GM12892 (cell line): ENCODE results near the gene TMEM158. TPM values are rescaled to one million over a fixed set of nuclear protein-coding genes. Genes with fewer than 3 reads are reported as not detected.

ENCODE experiments used
- DNase-seq: peaks from one replicate; pipeline ENCODE4 v3.0.0; 2011; ENCODE audit not compliant: insufficient read length
- FAIRE-seq: peaks from 2 replicates; lab custom pipeline; 2011; peaks lifted over from hg19 to GRCh38; lab: Jason Lieb, UNC
- POLR2A ChIP-seq: IDR thresholded peaks from 2 replicates; pipeline ENCODE4 v1.6.1; 2011; ENCODE audit warnings: low read depth, low read length, control low read depth
- POLR2AphosphoS5 ChIP-seq: IDR thresholded peaks from 2 replicates; pipeline ENCODE4 v1.6.1; 2011; ENCODE audit warnings: low read depth, low read length, control low read depth
- TAF1 ChIP-seq: IDR thresholded peaks from 2 replicates; pipeline ENCODE4 v1.6.1; 2011; ENCODE audit warnings: low read depth, mild to moderate bottlenecking, control low read depth, low read length, borderline replicate concordance
- polyA plus RNA-seq: library from polyadenylated mRNA; unstranded; fragments of >200 nt; gene quantifications from one replicate; pipeline ENCODE4 v1.2.1, GENCODE V29; 2012; ENCODE audit warnings: missing spikeins, inconsistent platforms; ENCODE audit not compliant: missing spikeins

TMEM158 gene
- polyA plus RNA-seq = not detected

GRCh38 chr3:45226206-45226915, at the start of gene TMEM158:
Gene TMEM158, minus strand, starts transcription at chr3:45226287. Its CDS starts 260 bp downstream, at chr3:45226027.
- TF ChIP-seq TAF1 (no peak), POLR2A (no peak), POLR2AphosphoS5 (no peak)
- FAIRE-seq (peak; percentile 5), DNase-seq (peak; percentile 81)

- FAIRE-seq (no peak), DNase-seq (no peak)
- TF ChIP-seq POLR2A (no peak), POLR2AphosphoS5 (no peak), TAF1 (no peak)
Measured at GRCh38 chr3:45275006-45275704, 49.1 kb upstream of the TMEM158 start.

GRCh38 chr3:45273681-45274515, 47.8 kb upstream of the TMEM158 start:
- FAIRE-seq = no peak

DNA sequence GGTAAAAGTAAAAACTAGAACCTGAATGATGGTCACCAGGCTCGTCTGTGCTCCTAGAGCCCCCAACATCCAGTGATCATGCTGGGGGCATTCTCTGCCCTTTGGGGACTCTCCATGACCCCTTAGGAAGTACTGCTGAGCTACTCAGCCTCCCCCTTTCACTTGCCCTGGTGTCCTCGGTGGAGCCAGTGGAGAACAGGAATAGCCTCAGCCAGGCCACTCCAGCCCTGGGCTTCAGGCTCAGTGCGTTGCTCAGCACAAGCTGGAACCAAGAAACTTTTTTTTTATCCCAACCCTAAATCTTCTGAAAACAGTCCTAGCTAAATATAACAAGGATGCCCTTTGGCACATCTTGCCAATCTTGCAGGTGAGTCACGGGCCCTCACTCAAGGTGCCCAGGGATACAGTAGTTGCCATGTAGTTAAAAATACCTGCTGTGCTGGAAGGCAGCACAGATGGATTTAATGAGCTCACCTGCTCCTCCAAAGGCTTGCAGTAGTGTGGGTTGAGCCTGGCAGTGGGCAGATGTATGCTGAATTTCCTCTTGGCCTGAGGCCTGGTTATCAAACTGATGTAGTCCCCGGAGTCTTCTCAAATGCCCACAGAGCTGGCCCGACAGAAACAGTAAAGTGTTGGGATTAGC, 46.9 kb upstream of the TMEM158 start:
- DNase-seq (no peak), FAIRE-seq (no peak)
- TF ChIP-seq TAF1 (no peak), POLR2AphosphoS5 (no peak), POLR2A (no peak)

More at GRCh38 chr3:45273681-45274515, 47.8 kb upstream of the TMEM158 start:
- DNase-seq = no peak
- TF ChIP-seq POLR2AphosphoS5 (no peak), TAF1 (no peak), POLR2A (no peak)

GRCh38 chr3:45272032-45272810, 46.1 kb upstream of the TMEM158 start:
- TF ChIP-seq TAF1 = no peak
- no peak for TF ChIP-seq POLR2A
- TF ChIP-seq POLR2AphosphoS5 = no peak
- no peak for FAIRE-seq
- DNase-seq = no peak

GRCh38 chr3:45269952-45270351, 43.9 kb upstream of the TMEM158 start:
- TF ChIP-seq POLR2AphosphoS5 (no peak), TAF1 (no peak), POLR2A (no peak)
- FAIRE-seq = no peak
- no peak for DNase-seq

- FAIRE-seq (no peak), DNase-seq (no peak)
- TF ChIP-seq POLR2AphosphoS5 = no peak
- no peak for TF ChIP-seq POLR2A
- TF ChIP-seq TAF1 = no peak
Measured at GRCh38 chr3:45267097-45267496, 41.0 kb upstream of the TMEM158 start.

DNA sequence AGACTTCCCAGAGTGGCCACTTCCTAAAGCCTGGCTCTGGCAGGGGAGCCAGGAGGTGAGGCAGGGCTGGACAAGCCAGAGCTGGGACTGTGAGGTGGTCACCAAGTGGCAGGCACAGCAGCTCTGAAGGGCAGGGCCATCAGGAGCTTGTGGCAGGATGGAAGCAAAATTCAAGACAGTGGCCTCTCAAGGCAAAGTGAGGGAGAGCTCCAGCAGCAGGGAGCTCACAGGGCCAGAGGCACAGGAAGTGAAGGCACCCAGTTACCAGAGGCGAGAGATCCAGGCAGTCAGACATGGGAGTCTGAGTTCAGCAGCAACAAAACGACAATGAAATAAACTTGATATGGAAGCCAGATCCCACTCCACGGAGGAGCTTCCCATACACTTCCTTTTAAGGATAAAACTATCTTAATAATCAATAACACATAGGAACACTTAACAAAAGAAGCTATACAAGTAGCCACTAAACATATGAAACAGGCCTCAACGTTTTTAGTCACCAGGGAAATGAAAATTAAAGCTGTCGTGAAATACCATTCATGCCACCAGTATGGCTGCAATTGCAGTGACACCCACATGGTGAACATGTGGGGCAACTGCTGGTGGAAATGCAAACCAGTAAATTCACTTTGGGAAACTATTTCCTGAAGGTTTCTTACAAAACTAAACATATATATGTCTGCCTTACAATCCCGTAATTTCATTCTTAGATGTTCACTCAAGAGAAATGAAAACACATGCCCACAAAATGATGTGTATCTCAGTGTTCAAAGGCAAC, 35.4 kb upstream of the TMEM158 start:
- TF ChIP-seq TAF1 = no peak
- TF ChIP-seq POLR2AphosphoS5 = no peak
- no peak for TF ChIP-seq POLR2A
- DNase-seq = no peak
- no peak for FAIRE-seq

- no peak for FAIRE-seq
- DNase-seq = no peak
- TF ChIP-seq POLR2A (no peak), POLR2AphosphoS5 (no peak), TAF1 (no peak)
Measured at GRCh38 chr3:45259133-45259532, 33.0 kb upstream of the TMEM158 start.
